K562 (cell line): ENCODE data around the gene SRM. TPM values are rescaled to one million over a fixed set of nuclear protein-coding genes. Genes with fewer than 3 reads are reported as not detected.

ENCODE experiments used
- ARHGAP35 ChIP-seq: fragments of 450-650 bp; IDR thresholded peaks from 2 replicates; pipeline ENCODE4 v1.6.1; 2018; ENCODE audit not compliant: partially characterized antibody
- ARNT ChIP-seq, 2 experiments: fragments of 450-650 bp; IDR thresholded peaks; 2 replicates each; pipeline ENCODE4 v1.6.1; 2016; ENCODE audit warnings: mild to moderate bottlenecking in 1 of 2
- CREB1 ChIP-seq, 2 experiments: sonication (generic) in 1 of 2; formaldehyde crosslinking in 1 of 2; IDR thresholded peaks; 2 replicates each; pipeline versions ENCODE4 v1.6.1 to v1.8.0; 2012 to 2022; ENCODE audit warnings: inconsistent platforms in 1 of 2, mild to moderate bottlenecking in 1 of 2, missing genetic modification reagents in 1 of 2, moderate library complexity in 1 of 2
- CXXC5 ChIP-seq: fragments of 250-450 bp; sonication (Bioruptor Pico); IDR thresholded peaks from 2 replicates; pipeline ENCODE4 v1.8.0; 2022; ENCODE audit warnings: inconsistent platforms, mild to moderate bottlenecking, moderate library complexity
- FOXK2 ChIP-seq, 2 experiments: fragments of 450-650 bp; IDR thresholded peaks in 1 of 2; conservative IDR thresholded peaks in 1 of 2; 2 replicates each; pipeline ENCODE4 v1.6.1; 2016; ENCODE audit warnings: low read depth in 2 of 2, mild to moderate bottlenecking in 1 of 2
- KLF13 ChIP-seq: fragments of 450-650 bp; IDR thresholded peaks from 2 replicates; pipeline ENCODE4 v1.6.1; 2016; ENCODE audit warnings: missing genetic modification characterization, low read depth, mild to moderate bottlenecking, missing compliant biosample characterization, moderate library complexity, borderline replicate concordance
- NCOA1 ChIP-seq: fragments of 450-650 bp; IDR thresholded peaks from 2 replicates; pipeline ENCODE4 v1.6.1; 2016; ENCODE audit warnings: low read depth
- NCOA2 ChIP-seq, 2 experiments: fragments of 450-650 bp; IDR thresholded peaks; 2 replicates each; pipeline ENCODE4 v1.6.1; 2018; ENCODE audit warnings: mild to moderate bottlenecking in 2 of 2, moderate library complexity in 1 of 2; ENCODE audit not compliant: partially characterized antibody in 2 of 2
- OTX1 ChIP-seq: fragments of 450-650 bp; formaldehyde crosslinking; IDR thresholded peaks from 2 replicates; pipeline ENCODE4 v1.4.0; 2022; ENCODE audit warnings: mild to moderate bottlenecking
- SMARCC2 ChIP-seq: fragments of 450-650 bp; IDR thresholded peaks from 2 replicates; pipeline ENCODE4 v1.6.1; 2017; ENCODE audit warnings: antibody characterized with exemption, moderate library complexity, mild to moderate bottlenecking, low read depth
- SRF ChIP-seq, 2 experiments: fragments of 250-450, 450-650 bp in 1 of 2; sonication (Bioruptor Pico) in 1 of 2; sonication (generic) in 1 of 2; formaldehyde crosslinking; IDR thresholded peaks; 2 replicates each; pipeline versions ENCODE4 v1.5.0 to v1.5.1; 2020 to 2022; ENCODE audit warnings: mild to moderate bottlenecking in 1 of 2, missing genetic modification reagents in 1 of 2
- TCF3 ChIP-seq: sonication (generic); formaldehyde crosslinking; IDR thresholded peaks from 2 replicates; pipeline ENCODE4 v1.4.0; 2020; ENCODE audit warnings: mild to moderate bottlenecking, missing genetic modification reagents
- XRCC5 ChIP-seq: fragments of 200-400 bp; formaldehyde crosslinking; IDR thresholded peaks from 2 replicates; pipeline ENCODE4 v1.6.1; 2017; ENCODE audit warnings: low read depth, mild to moderate bottlenecking, low read length
- ZNF699 ChIP-seq: fragments of 250-450 bp; sonication (Bioruptor Pico); IDR thresholded peaks from 2 replicates; pipeline ENCODE4 v1.8.0; 2021; ENCODE audit warnings: mild to moderate bottlenecking, moderate library complexity; ENCODE audit not compliant: insufficient replicate concordance
- polyA plus RNA-seq, 8 experiments: library from polyadenylated mRNA; depleted of rRNA in 4 of 8; stranded (reverse) in 5 of 8; unstranded in 3 of 8; fragments of >200 nt; fragmentation: Nextera tagmentation in 2 of 8; fragmentation: Illumina TruSeq in 1 of 8; extraction: Ambion mirVana in 2 of 8; extraction: Trizol in 1 of 8; gene quantifications; 2 replicates each; pipeline versions ENCODE4 v1.2.1 to v1.2.3, GENCODE V29; 2011 to 2014; ENCODE audit warnings: inconsistent platforms in 1 of 8, missing spikeins in 1 of 8
- total RNA-seq, 7 experiments: library from RNA; depleted of rRNA in 6 of 7; stranded (reverse); fragments of >200 nt in 6 of 7; fragmentation: Illumina TruSeq in 2 of 7; extraction: Trizol in 2 of 7; gene quantifications; 2 replicates each; pipeline versions ENCODE4 v1.2.1 to v1.2.3, GENCODE V29; 2011 to 2021; ENCODE audit warnings: low replicate concordance in 1 of 7
- TF ChIP-seq, protein P1 (sequence below): fragments of 150-350 bp; IDR thresholded peaks from 2 replicates; pipeline ENCODE4 v1.6.1; 2014; ENCODE audit warnings: low read depth, mild to moderate bottlenecking, low read length, borderline replicate concordance
- TF ChIP-seq, protein P2 (sequence below): fragments of 250-450 bp; sonication (Bioruptor Pico); IDR thresholded peaks from 2 replicates; pipeline ENCODE4 v1.9.0; 2021; ENCODE audit warnings: mild to moderate bottlenecking
- TF ChIP-seq, protein P3 (sequence below), 2 experiments: fragments of 450-650 bp; conservative IDR thresholded peaks; 2 replicates each; pipeline ENCODE4 v1.6.1; 2017; ENCODE audit warnings: mild to moderate bottlenecking in 2 of 2, moderate library complexity in 2 of 2

Gene SRM
- total and polyA plus RNA-seq, 9 of the 15 experiments (the other 6 are each of a cell fraction or from before 2014, with no cell fraction given) = 23.9 to 373 (median 82.5) TPM

GRCh38 chr1:11012260-11013159 lies 47.3 kb downstream of the SRM start, which contains the start of gene TARDBP (continued):
- TF ChIP-seq CXXC5 (CRISPR knock-in tag) (peak; percentile 84), ARHGAP35 (peak; percentile 77), SMARCC2 (no peak), XRCC5 (peak; percentile 87), NCOA2 (IDR thresholded peaks at IDR 0.05; ENCODE audit: partially characterized antibody in 2 of 2) (no peak), TCF3 (CRISPR knock-in tag) (0 out of 2 replicates have a peak, but pooled peaks have one; percentile 2), FOXK2 (conservative IDR thresholded peaks at IDR 0.05 in 1 of 2, IDR thresholded peaks at IDR 0.05 in 1 of 2; ENCODE audit: low read depth in 2 of 2) (peak in 1 of 2 experiments; percentile 100; a peak in 2 of 4 replicates), NCOA1 (no peak), CREB1 (IDR thresholded peaks at IDR 0.05) (0 out of 2 replicates have a peak, but pooled peaks have one; percentile 11), CREB1 (CRISPR knock-in tag; IDR thresholded peaks at IDR 0.05) (peak; percentile 77; the same call in 1 of the 2 replicates), KLF13 (tag) (peak; percentile 60; the same call in 1 of the 2 replicates), SRF (CRISPR knock-in tag; IDR thresholded peaks at IDR 0.05) (peak in 1 of 2 experiments; percentile 11; a peak in 2 of 4 replicates), ZNF699 (no peak), ARNT (IDR thresholded peaks at IDR 0.05) (peak; percentile 25 to 67; a peak in 1 of 4 replicates), OTX1 (CRISPR knock-in tag) (peak; percentile 33; the same call in 1 of the 2 replicates)
- TF ChIP-seq, protein P1, sequence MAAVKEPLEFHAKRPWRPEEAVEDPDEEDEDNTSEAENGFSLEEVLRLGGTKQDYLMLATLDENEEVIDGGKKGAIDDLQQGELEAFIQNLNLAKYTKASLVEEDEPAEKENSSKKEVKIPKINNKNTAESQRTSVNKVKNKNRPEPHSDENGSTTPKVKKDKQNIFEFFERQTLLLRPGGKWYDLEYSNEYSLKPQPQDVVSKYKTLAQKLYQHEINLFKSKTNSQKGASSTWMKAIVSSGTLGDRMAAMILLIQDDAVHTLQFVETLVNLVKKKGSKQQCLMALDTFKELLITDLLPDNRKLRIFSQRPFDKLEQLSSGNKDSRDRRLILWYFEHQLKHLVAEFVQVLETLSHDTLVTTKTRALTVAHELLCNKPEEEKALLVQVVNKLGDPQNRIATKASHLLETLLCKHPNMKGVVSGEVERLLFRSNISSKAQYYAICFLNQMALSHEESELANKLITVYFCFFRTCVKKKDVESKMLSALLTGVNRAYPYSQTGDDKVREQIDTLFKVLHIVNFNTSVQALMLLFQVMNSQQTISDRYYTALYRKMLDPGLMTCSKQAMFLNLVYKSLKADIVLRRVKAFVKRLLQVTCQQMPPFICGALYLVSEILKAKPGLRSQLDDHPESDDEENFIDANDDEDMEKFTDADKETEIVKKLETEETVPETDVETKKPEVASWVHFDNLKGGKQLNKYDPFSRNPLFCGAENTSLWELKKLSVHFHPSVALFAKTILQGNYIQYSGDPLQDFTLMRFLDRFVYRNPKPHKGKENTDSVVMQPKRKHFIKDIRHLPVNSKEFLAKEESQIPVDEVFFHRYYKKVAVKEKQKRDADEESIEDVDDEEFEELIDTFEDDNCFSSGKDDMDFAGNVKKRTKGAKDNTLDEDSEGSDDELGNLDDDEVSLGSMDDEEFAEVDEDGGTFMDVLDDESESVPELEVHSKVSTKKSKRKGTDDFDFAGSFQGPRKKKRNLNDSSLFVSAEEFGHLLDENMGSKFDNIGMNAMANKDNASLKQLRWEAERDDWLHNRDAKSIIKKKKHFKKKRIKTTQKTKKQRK = no peak
- TF ChIP-seq, protein P2, sequence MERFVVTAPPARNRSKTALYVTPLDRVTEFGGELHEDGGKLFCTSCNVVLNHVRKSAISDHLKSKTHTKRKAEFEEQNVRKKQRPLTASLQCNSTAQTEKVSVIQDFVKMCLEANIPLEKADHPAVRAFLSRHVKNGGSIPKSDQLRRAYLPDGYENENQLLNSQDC (CRISPR knock-in tag) = no peak; the same call in 1 of the 2 replicates
- TF ChIP-seq, protein P3, sequence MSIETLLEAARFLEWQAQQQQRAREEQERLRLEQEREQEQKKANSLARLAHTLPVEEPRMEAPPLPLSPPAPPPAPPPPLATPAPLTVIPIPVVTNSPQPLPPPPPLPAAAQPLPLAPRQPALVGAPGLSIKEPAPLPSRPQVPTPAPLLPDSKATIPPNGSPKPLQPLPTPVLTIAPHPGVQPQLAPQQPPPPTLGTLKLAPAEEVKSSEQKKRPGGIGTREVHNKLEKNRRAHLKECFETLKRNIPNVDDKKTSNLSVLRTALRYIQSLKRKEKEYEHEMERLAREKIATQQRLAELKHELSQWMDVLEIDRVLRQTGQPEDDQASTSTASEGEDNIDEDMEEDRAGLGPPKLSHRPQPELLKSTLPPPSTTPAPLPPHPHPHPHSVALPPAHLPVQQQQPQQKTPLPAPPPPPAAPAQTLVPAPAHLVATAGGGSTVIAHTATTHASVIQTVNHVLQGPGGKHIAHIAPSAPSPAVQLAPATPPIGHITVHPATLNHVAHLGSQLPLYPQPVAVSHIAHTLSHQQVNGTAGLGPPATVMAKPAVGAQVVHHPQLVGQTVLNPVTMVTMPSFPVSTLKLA (conservative IDR thresholded peaks at IDR 0.05) = peak; percentile 67 to 78
